ENCODE results near the gene GATA1. TPM values are rescaled to one million over a fixed set of nuclear protein-coding genes. Genes with fewer than 3 reads are reported as not detected.

Gene GATA1
- total RNA-seq, 6 experiments from 2014 or later, result not detected

- H3K9me3 Mint-ChIP-seq, result no peaks in the 10 kb centered on the region
- no peaks in the 10 kb centered on the region for H3K36me3 Mint-ChIP-seq (ENCODE audit: low read depth)
- no peak for DNase-seq
- no peak for TF ChIP-seq CTCF (IDR thresholded peaks at IDR 0.05)
- H3K4me3 Mint-ChIP-seq, result no peak overlapping the region
- peaks cover 8% of the 10 kb centered on the region for H3K27me3 Mint-ChIP-seq (ENCODE audit: insufficient read depth)
- no peaks in the 10 kb centered on the region for H3K4me1 Mint-ChIP-seq (ENCODE audit: low read depth)
- no peak overlapping the region for H3K27ac Mint-ChIP-seq
These were observed 41.2 kb upstream of the GATA1 start for GRCh38 chrX:48745222-48745621.

GRCh38 chrX:48747415-48748016 is 38.9 kb upstream of the GATA1 start:
- H3K4me1 Mint-ChIP-seq (ENCODE audit: low read depth), result no peaks in the 10 kb centered on the region
- no peak overlapping the region for H3K27ac Mint-ChIP-seq
- no peak for DNase-seq
- no peak for TF ChIP-seq CTCF (IDR thresholded peaks at IDR 0.05)
- H3K27me3 Mint-ChIP-seq (ENCODE audit: insufficient read depth), result peaks cover 10% of the 10 kb centered on the region
- no peak overlapping the region for H3K4me3 Mint-ChIP-seq
- H3K9me3 Mint-ChIP-seq, result no peaks in the 10 kb centered on the region
- no peaks in the 10 kb centered on the region for H3K36me3 Mint-ChIP-seq (ENCODE audit: low read depth)

GRCh38 chrX:48749182-48749581 is 37.2 kb upstream of the GATA1 start:
- H3K9me3 Mint-ChIP-seq, result no peaks in the 10 kb centered on the region
- peaks cover 10% of the 10 kb centered on the region for H3K27me3 Mint-ChIP-seq (ENCODE audit: insufficient read depth)
- peaks cover 3% of the 10 kb centered on the region for H3K4me1 Mint-ChIP-seq (ENCODE audit: low read depth)
- DNase-seq, result no peak
- H3K27ac Mint-ChIP-seq, result no peak overlapping the region
- H3K36me3 Mint-ChIP-seq (ENCODE audit: low read depth), result no peaks in the 10 kb centered on the region
- H3K4me3 Mint-ChIP-seq, result no peak overlapping the region
- TF ChIP-seq CTCF (IDR thresholded peaks at IDR 0.05), result no peak

- DNase-seq, result no peak
- Mint-ChIP-seq H3K36me3 (ENCODE audit: low read depth) (no peaks in the 10 kb centered on the region), H3K4me3 (no peak overlapping the region), H3K27me3 (ENCODE audit: insufficient read depth) (peaks cover 12% of the 10 kb centered on the region), H3K9me3 (no peaks in the 10 kb centered on the region), H3K4me1 (ENCODE audit: low read depth) (peaks cover 14% of the 10 kb centered on the region), H3K27ac (no peak overlapping the region)
- TF ChIP-seq CTCF (IDR thresholded peaks at IDR 0.05), result no peak
These were observed 35.0 kb upstream of the GATA1 start for GRCh38 chrX:48751343-48751742.

GRCh38 chrX:48752498-48752897 is 33.9 kb upstream of the GATA1 start:
- no peak overlapping the region for H3K4me3 Mint-ChIP-seq
- H3K27ac Mint-ChIP-seq, result no peak overlapping the region
- peaks cover 12% of the 10 kb centered on the region for H3K27me3 Mint-ChIP-seq (ENCODE audit: insufficient read depth)
- peaks cover 14% of the 10 kb centered on the region for H3K4me1 Mint-ChIP-seq (ENCODE audit: low read depth)
- no peak for DNase-seq
- no peaks in the 10 kb centered on the region for H3K36me3 Mint-ChIP-seq (ENCODE audit: low read depth)
- H3K9me3 Mint-ChIP-seq, result no peaks in the 10 kb centered on the region
- no peak for TF ChIP-seq CTCF (IDR thresholded peaks at IDR 0.05)
